H1 (cell line): Measurements from ENCODE around the gene IGSF23. TPM values are rescaled to one million over a fixed set of nuclear protein-coding genes. Genes with fewer than 3 reads are reported as not detected.

Experiments used
- ATF3 ChIP-seq: IDR thresholded peaks from 2 replicates; pipeline ENCODE4 v1.6.1; 2011; ENCODE audit warnings: low read depth, mild to moderate bottlenecking, low read length; ENCODE audit not compliant: insufficient read depth
- JUND ChIP-seq: IDR thresholded peaks from 2 replicates; pipeline ENCODE4 v1.6.1; 2011; ENCODE audit warnings: mild to moderate bottlenecking, improper control_type of control experiment, low read length
- KDM4A ChIP-seq: IDR thresholded peaks from one replicate; pipeline ENCODE4 v1.7.1; 2012; ENCODE audit warnings: low read depth, mild to moderate bottlenecking, moderate library complexity, low read length, inconsistent platforms; ENCODE audit not compliant: severe bottlenecking
- NRF1 ChIP-seq: IDR thresholded peaks from 2 replicates; pipeline ENCODE4 v1.6.1; 2011; ENCODE audit warnings: mild to moderate bottlenecking, low read depth, low read length, improper control_type of control experiment
- RAD21 ChIP-seq, 2 experiments: IDR thresholded peaks in 1 of 2; conservative IDR thresholded peaks in 1 of 2; 2 replicates each; pipeline ENCODE4 v1.6.1; 2011; ENCODE audit warnings: low read depth in 2 of 2, low read length in 2 of 2, improper control_type of control experiment in 1 of 2, inconsistent platforms in 1 of 2, mild to moderate bottlenecking in 1 of 2, moderate library complexity in 1 of 2
- SIN3A ChIP-seq, 2 experiments: IDR thresholded peaks in 1 of 2; conservative IDR thresholded peaks in 1 of 2; 2 replicates each; pipeline ENCODE4 v1.6.1; 2011 to 2012; ENCODE audit warnings: low read length in 2 of 2, improper control_type of control experiment in 1 of 2, low read depth in 1 of 2, mild to moderate bottlenecking in 1 of 2
- SP1 ChIP-seq: IDR thresholded peaks from 2 replicates; pipeline ENCODE4 v1.6.1; 2011; ENCODE audit warnings: low read depth, low read length
- ZNF274 ChIP-seq: IDR thresholded peaks from 2 replicates; pipeline ENCODE4 v1.7.0; 2012; ENCODE audit warnings: low read length, borderline replicate concordance; ENCODE audit errors: extremely low read depth
- polyA plus RNA-seq, 7 experiments: library from polyadenylated mRNA; depleted of rRNA in 3 of 7; stranded (reverse) in 5 of 7; unstranded in 2 of 7; fragments of >200 nt in 5 of 7; fragments of 200-250 nt in 2 of 7; gene quantifications; 1 replicate in 5 of 7; 2 replicates in 1 of 7; 4 replicates in 1 of 7; pipeline versions ENCODE4 v1.2.1 to v1.2.3, GENCODE V29; 2011 to 2013; ENCODE audit warnings: missing spikeins in 2 of 7, mixed read lengths in 2 of 7
- total RNA-seq: library from RNA; stranded (reverse); fragmentation: NEBNext Ultra II Directional; extraction: Animal tissue kit (Norgen Biotek cat#: 25700); gene quantifications from 2 replicates; pipeline ENCODE4 v1.2.1, GENCODE V29; 2021

Gene IGSF23
- total and polyA plus RNA-seq, 2 of the 8 experiments (the other 6 are each of a cell fraction or from before 2014, with no cell fraction given) = not detected

GRCh38 chr19:44636439-44637389, 23.4 kb downstream of the IGSF23 start (continued):
- TF ChIP-seq ZNF274 (no peak), NRF1 (no peak), SP1 (no peak), SIN3A (conservative IDR thresholded peaks at IDR 0.05 in 1 of 2, IDR thresholded peaks at IDR 0.05 in 1 of 2; ENCODE audit: low read depth in 1 of 2, low read length in 2 of 2) (no peak), KDM4A (no peak), RAD21 (IDR thresholded peaks at IDR 0.05 in 1 of 2, conservative IDR thresholded peaks at IDR 0.05 in 1 of 2; ENCODE audit: low read depth in 2 of 2, low read length in 2 of 2) (no peak), JUND (no peak), ATF3 (no peak)
